ENCODE data around the gene NR4A1. TPM values are rescaled to one million over a fixed set of nuclear protein-coding genes. Genes with fewer than 3 reads are reported as not detected.

NR4A1 gene
- total and polyA plus RNA-seq, 2 of the 13 experiments (the other 11 are each of a cell fraction or from before 2014, with no cell fraction given), result 5.7 to 15.2 TPM

- no peak for TF ChIP-seq HNF1A (IDR thresholded peaks at IDR 0.05; ENCODE audit: low read depth)
- no peak for TF ChIP-seq HNF1A (CRISPR knock-in tag; IDR thresholded peaks at IDR 0.05; ENCODE audit: borderline replicate concordance)
- no peak for TF ChIP-seq ZNF382 (CRISPR knock-in tag; IDR thresholded peaks at IDR 0.05; ENCODE audit: borderline replicate concordance)
- no peak for TF ChIP-seq RBM22 (optimal IDR thresholded peaks at IDR 0.05; ENCODE audit: low read length)
- TF ChIP-seq PRDM10 (CRISPR knock-in tag; IDR thresholded peaks at IDR 0.05; ENCODE audit: low read depth), result no peak
- no peak for TF ChIP-seq POGK (CRISPR knock-in tag; conservative IDR thresholded peaks at IDR 0.05)
- no peak for TF ChIP-seq ZNF484 (CRISPR knock-in tag; IDR thresholded peaks at IDR 0.05; ENCODE audit: borderline replicate concordance, low read depth)
- no peak for TF ChIP-seq ZFP91 (CRISPR knock-in tag; IDR thresholded peaks at IDR 0.05; ENCODE audit: borderline replicate concordance)
- TF ChIP-seq HMGXB4 (CRISPR knock-in tag; IDR thresholded peaks at IDR 0.05; ENCODE audit: borderline replicate concordance in 1 of 2, low read depth in 1 of 2), result no peak
- no peak for TF ChIP-seq ZNF33A (CRISPR knock-in tag; IDR thresholded peaks at IDR 0.05; ENCODE audit: borderline replicate concordance)
These were observed 34.5 kb downstream of the NR4A1 start (continued) for GRCh38 chr12:52085682-52086180.

Measured in HepG2 (cell line).